ENCODE results near the gene ARHGEF12. TPM values are rescaled to one million over a fixed set of nuclear protein-coding genes. Genes with fewer than 3 reads are reported as not detected.
A peak's percentile ranks its signal among the peaks of the same experiment; 100 is the strongest.

The ARHGEF12 gene
- total RNA-seq, 1 experiment from 2014 or later = 132 TPM

GRCh38 chr11:120305286-120305685, 30.9 kb upstream of the ARHGEF12 start:
- BruUV-seq (replicated peaks) = no TSS peak
- Histone ChIP-seq H3K4me1 (ENCODE audit: insufficient read depth, low read length, poor library complexity, severe bottlenecking) (no peaks in the 10 kb centered on the region), H3K4me3 (ENCODE audit: low read depth, low read length, poor library complexity, severe bottlenecking) (no peak overlapping the region), H3K27me3 (replicated peaks; ENCODE audit: insufficient read depth, low read depth, low read length, poor library complexity) (no peaks in the 10 kb centered on the region), H3K36me3 (ENCODE audit: insufficient read depth, low read length, poor library complexity, severe bottlenecking) (no peaks in the 10 kb centered on the region), H3K27ac (ENCODE audit: low read depth, low read length, poor library complexity, severe bottlenecking) (no peak overlapping the region), H3K9me3 (ENCODE audit: low read depth, low read length, poor library complexity, severe bottlenecking) (no peaks in the 10 kb centered on the region)
- CTCF ChIA-PET = no interaction called here
- intact Hi-C loops (cut with micrococcal nuclease; ENCODE audit: unreplicated experiment) = no loop called here
- POLR2A ChIA-PET (ENCODE audit: low non-redundant PET) = no interaction called here
- TF ChIP-seq EZH2 (IDR thresholded peaks at IDR 0.05; ENCODE audit: borderline replicate concordance, low read depth, low read length, poor library complexity, severe bottlenecking) (no peak), CTCF (conservative IDR thresholded peaks at IDR 0.05; ENCODE audit: low read depth, low read length) (no peak)
- no peak for DNase-seq (ENCODE audit: low spot score)

DNA sequence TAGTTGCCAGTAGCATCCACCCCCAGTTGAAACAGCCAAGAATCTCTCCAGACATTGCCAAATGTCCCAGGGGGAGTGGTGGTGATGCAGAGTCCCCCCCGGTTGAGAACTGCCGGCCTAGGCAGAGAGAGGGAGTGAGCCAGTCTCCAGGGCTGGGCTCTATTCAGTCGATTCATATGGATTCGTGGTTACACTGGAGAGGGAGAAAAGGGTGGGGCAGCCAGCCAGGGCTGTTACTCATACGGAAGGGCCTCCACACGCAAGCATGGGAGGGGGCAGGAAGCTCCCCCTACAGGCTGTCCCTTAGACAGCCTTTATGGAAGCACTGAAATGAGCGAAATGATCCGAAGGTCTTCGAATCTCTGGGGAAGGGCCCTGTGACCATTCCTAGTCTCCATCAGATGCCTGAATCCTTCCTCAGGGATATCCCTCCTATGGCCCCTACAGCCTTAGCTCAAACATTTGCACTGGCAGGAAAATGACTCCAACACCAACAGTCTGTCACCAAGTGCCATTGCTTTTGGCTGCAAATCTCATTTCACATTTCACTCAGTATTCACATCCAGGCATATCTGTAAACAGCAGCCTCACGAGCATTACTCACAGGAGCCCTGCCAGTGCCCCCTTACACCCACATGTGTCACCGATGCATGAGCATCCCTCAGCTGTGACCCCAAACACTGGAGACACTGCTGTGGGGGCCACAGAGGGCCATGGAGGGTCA, 29.5 kb upstream of the ARHGEF12 start:
- DNase-seq (ENCODE audit: low spot score) = peak; percentile 56
- Histone ChIP-seq H3K9me3 (ENCODE audit: low read depth, low read length, poor library complexity, severe bottlenecking) (no peaks in the 10 kb centered on the region), H3K36me3 (ENCODE audit: insufficient read depth, low read length, poor library complexity, severe bottlenecking) (no peaks in the 10 kb centered on the region), H3K27me3 (replicated peaks; ENCODE audit: insufficient read depth, low read depth, low read length, poor library complexity) (no peaks in the 10 kb centered on the region), H3K4me3 (ENCODE audit: low read depth, low read length, poor library complexity, severe bottlenecking) (no peak overlapping the region), H3K27ac (ENCODE audit: low read depth, low read length, poor library complexity, severe bottlenecking) (no peak overlapping the region), H3K4me1 (ENCODE audit: insufficient read depth, low read length, poor library complexity, severe bottlenecking) (no peaks in the 10 kb centered on the region)
- intact Hi-C loops (cut with micrococcal nuclease; ENCODE audit: unreplicated experiment) = no loop called here
- POLR2A ChIA-PET (ENCODE audit: low non-redundant PET) = no interaction called here
- CTCF ChIA-PET = interaction anchor here (0.6 kb wide), 1 partner anchor 1221 kb away, joined by 9 read pairs; no protein-coding TSS in a partner anchor
- peak; percentile 51 for TF ChIP-seq CTCF (conservative IDR thresholded peaks at IDR 0.05; ENCODE audit: low read depth, low read length)
- no peak for TF ChIP-seq EZH2 (IDR thresholded peaks at IDR 0.05; ENCODE audit: borderline replicate concordance, low read depth, low read length, poor library complexity, severe bottlenecking)
- no TSS peak for BruUV-seq (replicated peaks)

GRCh38 chr11:120307476-120307875, 28.7 kb upstream of the ARHGEF12 start:
- ChIA-PET CTCF (interaction anchor here (0.6 kb wide), 1 partner anchor 1222 kb away, joined by 9 read pairs; no protein-coding TSS in a partner anchor), POLR2A (ENCODE audit: low non-redundant PET) (no interaction called here)
- BruUV-seq (replicated peaks) = no TSS peak
- no peak for DNase-seq (ENCODE audit: low spot score)
- no peaks in the 10 kb centered on the region for H3K36me3 ChIP-seq (ENCODE audit: insufficient read depth, low read length, poor library complexity, severe bottlenecking)
- H3K27ac ChIP-seq (ENCODE audit: low read depth, low read length, poor library complexity, severe bottlenecking) = no peak overlapping the region
- no peaks in the 10 kb centered on the region for H3K9me3 ChIP-seq (ENCODE audit: low read depth, low read length, poor library complexity, severe bottlenecking)
- no peaks in the 10 kb centered on the region for H3K4me1 ChIP-seq (ENCODE audit: insufficient read depth, low read length, poor library complexity, severe bottlenecking)
- no peak overlapping the region for H3K4me3 ChIP-seq (ENCODE audit: low read depth, low read length, poor library complexity, severe bottlenecking)
- intact Hi-C loops (cut with micrococcal nuclease; ENCODE audit: unreplicated experiment) = no loop called here
- TF ChIP-seq CTCF (conservative IDR thresholded peaks at IDR 0.05; ENCODE audit: low read depth, low read length) = no peak
- no peak for TF ChIP-seq EZH2 (IDR thresholded peaks at IDR 0.05; ENCODE audit: borderline replicate concordance, low read depth, low read length, poor library complexity, severe bottlenecking)
- no peaks in the 10 kb centered on the region for H3K27me3 ChIP-seq (replicated peaks; ENCODE audit: insufficient read depth, low read depth, low read length, poor library complexity)
